RWPE2 (cell line): ENCODE measurements around the gene AASDHPPT.

Experiments used
- ATAC-seq: fragments of 200-7000 bp; cut with Tn5 transposase; 3 replicates; pipeline ENCODE4 v1.9.1; 2021; ENCODE audit warnings: low read depth
- DNase-seq: peaks from one replicate; pipeline ENCODE4 v3.0.0-alpha.2; 2020; ENCODE audit warnings: low spot score
- H3K27ac ChIP-seq: fragments of 450-650 bp; 2 replicates; pipeline ENCODE4 v1.5.1; 2017; ENCODE audit warnings: mild to moderate bottlenecking; ENCODE audit not compliant: poor library complexity, severe bottlenecking
- H3K27me3 ChIP-seq: fragments of 250-450 bp; sonication (Bioruptor Pico); 2 replicates; pipeline ENCODE4 v1.5.1; 2021; ENCODE audit warnings: mild to moderate bottlenecking, moderate library complexity; ENCODE audit not compliant: insufficient read depth, poor library complexity, severe bottlenecking
- H3K36me3 ChIP-seq: fragments of 250-450 bp; sonication (Bioruptor Pico); 2 replicates; pipeline ENCODE4 v1.5.1; 2020; ENCODE audit warnings: low read depth, mild to moderate bottlenecking, moderate library complexity
- H3K4me1 ChIP-seq: fragments of 250-450 bp; sonication (Bioruptor Pico); 2 replicates; pipeline ENCODE4 v1.5.1; 2021; ENCODE audit warnings: mild to moderate bottlenecking, moderate library complexity; ENCODE audit not compliant: insufficient read depth, poor library complexity, severe bottlenecking
- H3K4me3 ChIP-seq: fragments of 250-450 bp; sonication (Bioruptor Pico); 2 replicates; pipeline ENCODE4 v1.5.1; 2021; ENCODE audit warnings: mild to moderate bottlenecking, moderate library complexity; ENCODE audit not compliant: severe bottlenecking
- H3K9me3 ChIP-seq: fragments of 250-450 bp; sonication (Bioruptor Pico); 2 replicates; pipeline ENCODE4 v1.5.1; 2021; ENCODE audit warnings: mild to moderate bottlenecking, moderate library complexity; ENCODE audit not compliant: severe bottlenecking
- CTCF ChIP-seq: fragments of 450-650 bp; IDR thresholded peaks from one replicate; pipeline ENCODE4 v1.5.1; 2017; ENCODE audit warnings: mild to moderate bottlenecking, moderate library complexity; ENCODE audit not compliant: poor library complexity, severe bottlenecking

Gene AASDHPPT

DNA sequence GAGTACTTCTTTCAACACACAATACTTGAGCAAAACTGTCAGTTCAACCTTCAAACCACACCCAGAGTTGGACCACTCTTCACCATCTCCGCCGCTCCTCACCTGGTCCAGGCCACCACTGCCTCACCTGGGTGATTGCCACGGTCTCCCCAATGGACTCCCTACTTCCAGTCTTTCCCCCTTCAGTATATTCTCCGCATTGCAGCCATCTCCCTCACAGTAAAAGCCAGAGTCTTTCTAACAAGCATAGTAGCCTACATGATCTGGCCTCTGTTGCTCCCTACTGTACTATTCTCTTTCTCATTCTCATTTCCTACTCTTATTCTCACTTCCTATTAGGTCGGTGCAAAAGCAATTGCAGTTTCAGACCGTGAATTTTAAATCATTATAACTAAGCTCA, 28.5 kb downstream of the AASDHPPT start:
- DNase-seq (no peak), ATAC-seq (no peak)
- no peaks in the 10 kb centered on the region for H3K36me3 ChIP-seq
- H3K27ac ChIP-seq: no peak overlapping the region
- H3K27me3 ChIP-seq: no peaks in the 10 kb centered on the region
- H3K4me1 ChIP-seq: no peaks in the 10 kb centered on the region
- no peak overlapping the region for H3K4me3 ChIP-seq
- no peak for TF ChIP-seq CTCF
- H3K9me3 ChIP-seq: no peaks in the 10 kb centered on the region

GRCh38 chr11:106121570-106122320, 44.3 kb downstream of the AASDHPPT start:
- no peak overlapping the region for H3K4me3 ChIP-seq
- H3K36me3 ChIP-seq: no peaks in the 10 kb centered on the region
- DNase-seq (no peak), ATAC-seq (no peak)
- no peaks in the 10 kb centered on the region for H3K9me3 ChIP-seq
- no peak overlapping the region for H3K27ac ChIP-seq
- peaks cover 1% of the 10 kb centered on the region for H3K27me3 ChIP-seq
- no peaks in the 10 kb centered on the region for H3K4me1 ChIP-seq
- no peak for TF ChIP-seq CTCF

GRCh38 chr11:106127604-106128003, 50.1 kb downstream of the AASDHPPT start:
- H3K27me3 ChIP-seq: peaks cover 15% of the 10 kb centered on the region
- H3K9me3 ChIP-seq: no peaks in the 10 kb centered on the region
- H3K36me3 ChIP-seq: no peaks in the 10 kb centered on the region
- no peak overlapping the region for H3K27ac ChIP-seq
- DNase-seq: no peak
- ATAC-seq: no peak
- no peak for TF ChIP-seq CTCF
- no peak overlapping the region for H3K4me3 ChIP-seq
- H3K4me1 ChIP-seq: no peaks in the 10 kb centered on the region

- no peak for DNase-seq
- H3K36me3 ChIP-seq: no peaks in the 10 kb centered on the region
- no peaks in the 10 kb centered on the region for H3K4me1 ChIP-seq
- no peaks in the 10 kb centered on the region for H3K9me3 ChIP-seq
- no peak for TF ChIP-seq CTCF
- no peak overlapping the region for H3K4me3 ChIP-seq
- H3K27ac ChIP-seq: no peak overlapping the region
- no peak for ATAC-seq
- peaks cover 15% of the 10 kb centered on the region for H3K27me3 ChIP-seq
These were observed 51.3 kb downstream of the AASDHPPT start for GRCh38 chr11:106128740-106129139.

- Histone ChIP-seq H3K27me3 (peaks cover 12% of the 10 kb centered on the region), H3K36me3 (no peaks in the 10 kb centered on the region), H3K9me3 (no peaks in the 10 kb centered on the region), H3K4me3 (no peak overlapping the region), H3K27ac (no peak overlapping the region), H3K4me1 (no peaks in the 10 kb centered on the region)
- ATAC-seq (no peak), DNase-seq (no peak)
- TF ChIP-seq CTCF: no peak
These were observed 54.5 kb downstream of the AASDHPPT start for GRCh38 chr11:106131998-106132397.
